Naive B cell (primary cell): ENCODE data around the gene PAPSS1. TPM values are rescaled to one million over a fixed set of nuclear protein-coding genes. Genes with fewer than 3 reads are reported as not detected.

Source experiments
- ATAC-seq, 2 donors: fragments of 150-1000 bp; cut with Tn5 transposase; 2 replicates each; pipeline ENCODE4 v1.10.0; 2021; ENCODE audit warnings: low read depth in 2 of 2, mild to moderate bottlenecking in 2 of 2, moderate library complexity in 2 of 2
- DNase-seq: peaks from one replicate; pipeline ENCODE4 v3.0.0; 2022
- H3K27ac Mint-ChIP-seq, 6 donors: one replicate each; pipeline ENCODE4 v1.8.0; 2020 to 2022; ENCODE audit warnings: mild to moderate bottlenecking in 6 of 6, mixed read lengths in 6 of 6, moderate library complexity in 5 of 6, inconsistent platforms in 2 of 6
- H3K27me3 Mint-ChIP-seq, 3 donors: one replicate each; pipeline ENCODE4 v1.8.0; 2021 to 2022; ENCODE audit warnings: mixed read lengths in 3 of 3, mild to moderate bottlenecking in 1 of 3
- H3K36me3 Mint-ChIP-seq, 2 donors: one replicate each; pipeline ENCODE4 v1.8.0; 2020 to 2022; ENCODE audit warnings: mixed read lengths in 2 of 2, inconsistent platforms in 1 of 2, mild to moderate bottlenecking in 1 of 2
- H3K4me1 Mint-ChIP-seq, 3 donors: one replicate each; pipeline ENCODE4 v1.8.0; 2020 to 2022; ENCODE audit warnings: mixed read lengths in 3 of 3, inconsistent platforms in 1 of 3, mild to moderate bottlenecking in 1 of 3, moderate library complexity in 1 of 3
- H3K4me3 Mint-ChIP-seq, 8 donors: one replicate each; pipeline ENCODE4 v1.8.0; 2020 to 2022; ENCODE audit warnings: mild to moderate bottlenecking in 8 of 8, mixed read lengths in 8 of 8, moderate library complexity in 8 of 8, inconsistent platforms in 2 of 8
- H3K9me3 Mint-ChIP-seq, 7 donors: one replicate each; pipeline ENCODE4 v1.8.0; 2020 to 2022; ENCODE audit warnings: mixed read lengths in 7 of 7, mild to moderate bottlenecking in 5 of 7, inconsistent platforms in 2 of 7, moderate library complexity in 1 of 7
- polyA plus RNA-seq, 6 donors: library from polyadenylated mRNA; unstranded; fragments of 300-500 nt; fragmentation: Illumina TruSeq; gene quantifications; one replicate each; pipeline ENCODE4 v1.2.3, GENCODE V29; 2021; ENCODE audit warnings: low read depth in 6 of 6

PAPSS1 gene
- polyA plus RNA-seq, 6 donors from 2014 or later = 27.4 to 54.5 (median 33.6) TPM

DNA sequence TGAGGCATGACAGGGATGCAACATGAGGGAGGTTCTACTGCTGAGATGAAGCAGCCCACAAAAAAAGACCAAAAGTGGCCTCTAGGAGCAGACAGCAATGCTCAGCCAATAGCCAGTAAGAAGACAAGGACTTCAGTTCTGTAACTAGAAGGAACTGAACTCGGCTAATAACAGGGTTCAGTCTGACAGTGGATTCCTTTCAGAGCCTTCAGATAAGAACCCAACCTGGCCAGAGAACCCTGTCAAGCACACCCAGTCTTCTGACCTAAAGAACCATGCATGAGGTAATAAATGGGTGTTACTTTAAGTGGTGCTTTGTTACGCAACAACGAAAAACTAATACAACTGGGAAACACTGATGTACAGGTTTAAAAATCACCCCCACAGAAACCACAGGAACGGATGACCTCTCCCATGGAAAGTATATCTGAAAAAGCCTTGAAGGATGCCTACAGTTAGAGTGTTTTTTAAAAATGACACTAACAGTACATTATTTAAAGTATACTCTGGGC, 94.6 kb downstream of the PAPSS1 start:
- H3K9me3 Mint-ChIP-seq = peaks cover 3 to 25% (median 7%) of the 10 kb centered on the region in 7 donors
- no peak for ATAC-seq
- no peak overlapping the region for H3K4me3 Mint-ChIP-seq
- H3K4me1 Mint-ChIP-seq = peaks cover 4 to 9% (median 6%) of the 10 kb centered on the region in 3 donors
- H3K27me3 Mint-ChIP-seq = no peaks in the 10 kb centered on the region
- DNase-seq = no peak
- peaks cover 49% of the 10 kb centered on the region in 2 donors for H3K36me3 Mint-ChIP-seq
- H3K27ac Mint-ChIP-seq = no peak overlapping the region

DNA sequence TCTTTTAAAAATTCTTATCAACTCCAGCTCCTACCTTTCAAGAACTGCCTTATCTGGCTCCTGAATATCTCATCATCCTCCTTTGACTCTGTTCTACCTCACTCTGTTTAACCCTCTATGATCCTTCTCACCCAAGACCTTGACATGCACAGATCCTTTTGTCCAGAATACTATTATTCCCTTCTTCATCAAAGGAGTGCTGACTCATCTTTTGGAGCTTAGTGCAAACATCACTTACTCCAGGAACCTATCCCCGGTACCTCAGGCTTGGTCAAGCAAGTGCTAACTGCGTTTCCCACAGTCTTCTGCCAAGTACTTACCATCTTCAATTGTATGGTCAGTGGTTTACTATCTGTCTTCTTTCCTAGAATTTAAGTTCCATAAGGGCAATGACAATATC, 96.0 kb downstream of the PAPSS1 start:
- Mint-ChIP-seq H3K27me3 (no peaks in the 10 kb centered on the region), H3K4me1 (peaks cover 0 to 3% (median 3%) of the 10 kb centered on the region in 3 donors), H3K27ac (no peak overlapping the region), H3K4me3 (no peak overlapping the region), H3K9me3 (peaks cover 0 to 25% (median 7%) of the 10 kb centered on the region in 7 donors), H3K36me3 (peaks cover 36 to 37% of the 10 kb centered on the region in 2 donors)
- DNase-seq (no peak), ATAC-seq (no peak)

- Mint-ChIP-seq H3K4me1 (peaks cover 0 to 6% (median 0%) of the 10 kb centered on the region in 3 donors), H3K27me3 (no peaks in the 10 kb centered on the region)
Measured at GRCh38 chr4:107622006-107622405, 98.0 kb downstream of the PAPSS1 start.

GRCh38 chr4:107619731-107620130, 100.3 kb downstream of the PAPSS1 start:
- DNase-seq = no peak
- H3K36me3 Mint-ChIP-seq = peaks cover 50 to 53% of the 10 kb centered on the region in 2 donors

More at GRCh38 chr4:107622006-107622405, 98.0 kb downstream of the PAPSS1 start:
- no peak for DNase-seq
- ATAC-seq = no peak
- Mint-ChIP-seq H3K9me3 (peaks cover 0 to 25% (median 8%) of the 10 kb centered on the region in 7 donors), H3K36me3 (peaks cover 40 to 54% of the 10 kb centered on the region in 2 donors), H3K27ac (no peak overlapping the region), H3K4me3 (no peak overlapping the region)

GRCh38 chr4:107619066-107619465, 101.0 kb downstream of the PAPSS1 start:
- H3K27ac Mint-ChIP-seq = no peak overlapping the region
- H3K36me3 Mint-ChIP-seq = peaks cover 44 to 52% of the 10 kb centered on the region in 2 donors
- no peaks in the 10 kb centered on the region for H3K27me3 Mint-ChIP-seq
- H3K4me3 Mint-ChIP-seq = no peak overlapping the region
- H3K9me3 Mint-ChIP-seq = peaks cover 0 to 16% (median 4%) of the 10 kb centered on the region in 7 donors
- H3K4me1 Mint-ChIP-seq = peaks cover 0 to 6% (median 0%) of the 10 kb centered on the region in 3 donors
- ATAC-seq (no peak), DNase-seq (no peak)

More at GRCh38 chr4:107619731-107620130, 100.3 kb downstream of the PAPSS1 start:
- Mint-ChIP-seq H3K27me3 (no peaks in the 10 kb centered on the region), H3K9me3 (peaks cover 0 to 20% (median 7%) of the 10 kb centered on the region in 7 donors), H3K4me3 (no peak overlapping the region), H3K4me1 (peaks cover 0 to 6% (median 0%) of the 10 kb centered on the region in 3 donors), H3K27ac (no peak overlapping the region)
- no peak for ATAC-seq

DNA sequence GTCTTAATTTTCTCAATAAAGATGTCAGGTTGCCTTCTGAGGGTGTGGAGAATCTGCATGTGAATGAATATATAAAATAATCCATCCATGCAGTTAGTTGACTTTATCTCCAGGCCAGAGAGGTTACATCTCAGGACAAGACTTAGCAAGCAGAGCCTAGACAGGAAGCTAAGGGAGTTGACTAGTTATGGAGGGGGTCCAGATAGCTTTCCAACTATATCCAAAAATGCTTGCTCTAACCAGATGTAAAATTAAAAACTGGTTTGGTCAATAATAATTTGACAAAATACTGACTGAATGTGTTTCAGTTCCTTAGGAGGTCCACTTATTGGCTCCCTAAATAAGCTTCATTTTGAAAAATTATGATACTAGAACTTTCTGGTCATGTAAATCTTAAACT, 101.4 kb downstream of the PAPSS1 start:
- Mint-ChIP-seq H3K27ac (peak overlapping the region in 1 of 6 donors; percentile 26), H3K27me3 (no peaks in the 10 kb centered on the region), H3K4me1 (peaks cover 0 to 6% (median 0%) of the 10 kb centered on the region in 3 donors), H3K4me3 (no peak overlapping the region), H3K36me3 (peaks cover 40 to 48% of the 10 kb centered on the region in 2 donors), H3K9me3 (peaks cover 0 to 12% (median 2%) of the 10 kb centered on the region in 7 donors)
- DNase-seq = no peak
- ATAC-seq = no peak

DNA sequence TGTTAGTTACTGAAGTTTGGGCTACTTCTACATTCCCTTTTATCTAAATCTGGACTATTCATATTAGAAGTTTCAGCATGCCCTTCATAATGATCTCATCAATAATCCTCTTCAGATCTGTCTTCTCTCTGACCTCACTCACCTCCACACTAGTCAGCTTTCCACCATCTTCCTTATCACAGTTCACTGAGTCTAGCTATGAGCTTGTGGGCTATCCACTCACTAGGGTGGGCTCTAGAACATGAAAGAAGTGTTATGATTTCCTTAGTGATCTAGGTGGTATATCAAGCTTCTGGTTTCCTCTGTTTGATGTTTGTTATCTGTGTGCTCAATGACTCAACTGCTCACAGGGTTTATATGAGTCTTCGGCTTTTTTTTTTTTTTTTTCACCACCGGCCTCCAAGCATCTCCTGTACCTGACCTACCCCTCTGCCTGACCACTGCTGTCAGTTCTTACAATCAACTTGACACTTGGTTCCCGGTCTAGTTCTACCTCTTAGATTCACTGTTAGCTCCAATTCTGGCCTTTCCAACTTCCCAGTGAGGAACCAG, 103.1 kb downstream of the PAPSS1 start:
- Mint-ChIP-seq H3K4me1 (peaks cover 0 to 6% (median 0%) of the 10 kb centered on the region in 3 donors), H3K27me3 (no peaks in the 10 kb centered on the region), H3K9me3 (peaks cover 0 to 8% (median 4%) of the 10 kb centered on the region in 7 donors), H3K4me3 (no peak overlapping the region), H3K27ac (no peak overlapping the region), H3K36me3 (peaks cover 39% of the 10 kb centered on the region in 2 donors)
- ATAC-seq (no peak), DNase-seq (no peak)

DNA sequence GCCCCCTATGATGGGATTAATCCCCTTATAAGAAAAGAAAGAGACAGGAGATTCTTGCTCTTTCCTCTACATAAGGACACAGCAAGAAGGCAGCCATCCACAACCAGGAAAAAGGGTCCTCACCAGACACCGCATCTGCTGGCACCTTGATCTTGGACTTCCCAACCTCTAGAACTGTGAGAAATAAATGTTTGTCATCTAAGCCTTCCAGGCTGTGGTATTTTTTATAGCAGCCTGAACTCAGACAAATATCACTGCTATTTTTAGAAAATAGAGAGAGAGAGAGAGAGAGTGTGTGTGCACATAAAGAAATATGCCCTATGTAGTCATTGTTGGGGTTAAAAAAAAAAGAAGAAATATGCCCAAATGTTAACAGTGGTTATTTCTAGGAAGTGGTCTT, 104.2 kb downstream of the PAPSS1 start:
- H3K27ac Mint-ChIP-seq = no peak overlapping the region
- no peak for ATAC-seq
- no peaks in the 10 kb centered on the region for H3K27me3 Mint-ChIP-seq
- H3K36me3 Mint-ChIP-seq = peaks cover 44 to 48% of the 10 kb centered on the region in 2 donors
- peaks cover 0 to 13% (median 6%) of the 10 kb centered on the region in 7 donors for H3K9me3 Mint-ChIP-seq
- no peak for DNase-seq
- H3K4me1 Mint-ChIP-seq = peaks cover 0 to 6% (median 0%) of the 10 kb centered on the region in 3 donors
- no peak overlapping the region for H3K4me3 Mint-ChIP-seq

DNA sequence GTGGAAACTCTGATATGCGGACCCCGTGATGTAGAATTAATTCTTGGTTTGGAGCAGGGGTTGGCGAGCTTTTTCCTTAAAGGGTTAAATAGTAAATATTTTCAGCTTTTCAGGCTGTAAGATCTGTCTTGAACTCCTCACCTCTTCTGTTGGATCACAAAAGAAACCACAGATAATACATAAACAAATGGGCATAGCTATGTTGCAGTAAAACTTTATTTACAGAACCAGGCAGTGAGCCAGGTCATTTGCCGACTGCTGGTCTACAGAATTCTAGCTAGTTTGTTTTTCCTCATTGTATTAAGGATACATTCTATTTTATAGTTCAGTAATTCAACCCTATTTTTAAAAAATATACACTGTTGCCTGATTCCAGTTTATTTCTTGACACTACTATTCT, 116.6 kb downstream of the PAPSS1 start:
- Mint-ChIP-seq H3K27ac (no peak overlapping the region), H3K4me1 (no peaks in the 10 kb centered on the region), H3K27me3 (no peaks in the 10 kb centered on the region), H3K4me3 (no peak overlapping the region), H3K36me3 (no peaks in the 10 kb centered on the region), H3K9me3 (no peaks in the 10 kb centered on the region)
- DNase-seq (no peak), ATAC-seq (no peak)

DNA sequence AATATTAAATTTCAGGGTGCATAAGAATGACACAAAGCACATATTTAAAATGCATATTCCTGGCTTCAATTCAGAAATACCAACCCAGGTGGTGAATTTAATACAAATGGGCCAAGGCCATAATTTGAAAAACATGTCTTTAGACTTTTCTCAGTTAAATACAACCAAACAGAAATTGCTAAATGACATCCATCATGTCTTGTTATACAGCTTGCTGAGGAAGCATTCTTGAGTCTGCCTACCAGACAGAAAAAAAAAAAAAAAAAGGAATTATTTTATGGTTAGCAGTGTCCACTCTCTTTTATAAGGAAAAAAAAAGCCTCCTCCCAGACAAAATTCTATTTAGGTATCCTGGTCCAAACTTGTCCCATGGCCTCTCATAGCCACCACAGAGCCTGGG, 119.1 kb downstream of the PAPSS1 start:
- H3K4me1 Mint-ChIP-seq = no peaks in the 10 kb centered on the region

GRCh38 chr4:107600436-107600835, 119.6 kb downstream of the PAPSS1 start:
- no peak for ATAC-seq
- no peak for DNase-seq
- H3K4me1 Mint-ChIP-seq = no peaks in the 10 kb centered on the region
- peak overlapping the region in 1 of 6 donors; percentile 27 for H3K27ac Mint-ChIP-seq
- H3K9me3 Mint-ChIP-seq = peaks cover 0 to 4% (median 0%) of the 10 kb centered on the region in 7 donors
- H3K4me3 Mint-ChIP-seq = no peak overlapping the region
- no peaks in the 10 kb centered on the region for H3K36me3 Mint-ChIP-seq
- H3K27me3 Mint-ChIP-seq = no peaks in the 10 kb centered on the region

More for the DNA sequence above, 119.1 kb downstream of the PAPSS1 start:
- no peak for DNase-seq
- Mint-ChIP-seq H3K4me3 (no peak overlapping the region), H3K9me3 (peaks cover 0 to 4% (median 0%) of the 10 kb centered on the region in 7 donors), H3K27me3 (no peaks in the 10 kb centered on the region), H3K36me3 (no peaks in the 10 kb centered on the region), H3K27ac (no peak overlapping the region)
- no peak for ATAC-seq

GRCh38 chr4:107599841-107600240, 120.2 kb downstream of the PAPSS1 start:
- ATAC-seq (no peak), DNase-seq (no peak)
- H3K9me3 Mint-ChIP-seq = peaks cover 0 to 4% (median 0%) of the 10 kb centered on the region in 7 donors
- H3K36me3 Mint-ChIP-seq = no peaks in the 10 kb centered on the region
- H3K4me3 Mint-ChIP-seq = no peak overlapping the region
- H3K27me3 Mint-ChIP-seq = no peaks in the 10 kb centered on the region
- H3K27ac Mint-ChIP-seq = no peak overlapping the region
- no peaks in the 10 kb centered on the region for H3K4me1 Mint-ChIP-seq

GRCh38 chr4:107593230-107593629, 126.8 kb downstream of the PAPSS1 start:
- DNase-seq = no peak
- H3K4me1 Mint-ChIP-seq = no peaks in the 10 kb centered on the region
- H3K9me3 Mint-ChIP-seq = peaks cover 9 to 53% (median 30%) of the 10 kb centered on the region in 7 donors
- H3K27ac Mint-ChIP-seq = no peak overlapping the region
- peaks cover 0 to 17% of the 10 kb centered on the region in 2 donors for H3K36me3 Mint-ChIP-seq
- ATAC-seq = no peak
- H3K4me3 Mint-ChIP-seq = no peak overlapping the region
- peaks cover 0 to 5% (median 0%) of the 10 kb centered on the region in 3 donors for H3K27me3 Mint-ChIP-seq

- H3K9me3 Mint-ChIP-seq = peaks cover 9 to 55% (median 33%) of the 10 kb centered on the region in 7 donors
- peaks cover 0 to 5% (median 0%) of the 10 kb centered on the region in 3 donors for H3K27me3 Mint-ChIP-seq
- ATAC-seq = no peak
- peak overlapping the region in 2 of 6 donors; percentile 61 to 66 for H3K27ac Mint-ChIP-seq
- H3K4me1 Mint-ChIP-seq = no peaks in the 10 kb centered on the region
- peak overlapping the region in 1 of 8 donors; percentile 47 for H3K4me3 Mint-ChIP-seq
- H3K36me3 Mint-ChIP-seq = peaks cover 0 to 17% of the 10 kb centered on the region in 2 donors
- no peak for DNase-seq
Measured at GRCh38 chr4:107592519-107592918, 127.5 kb downstream of the PAPSS1 start.
